Camera-type eye (tissue), 1 donor: ENCODE measurements around the gene SHC3. TPM values are rescaled to one million over a fixed set of nuclear protein-coding genes. Genes with fewer than 3 reads are reported as not detected.

Experiments
- total RNA-seq: library from RNA; depleted of rRNA; stranded (reverse); fragments of >200 nt; gene quantifications from one replicate; pipeline ENCODE4 v1.2.3, GENCODE V29; 2014

SHC3 gene, protein sequence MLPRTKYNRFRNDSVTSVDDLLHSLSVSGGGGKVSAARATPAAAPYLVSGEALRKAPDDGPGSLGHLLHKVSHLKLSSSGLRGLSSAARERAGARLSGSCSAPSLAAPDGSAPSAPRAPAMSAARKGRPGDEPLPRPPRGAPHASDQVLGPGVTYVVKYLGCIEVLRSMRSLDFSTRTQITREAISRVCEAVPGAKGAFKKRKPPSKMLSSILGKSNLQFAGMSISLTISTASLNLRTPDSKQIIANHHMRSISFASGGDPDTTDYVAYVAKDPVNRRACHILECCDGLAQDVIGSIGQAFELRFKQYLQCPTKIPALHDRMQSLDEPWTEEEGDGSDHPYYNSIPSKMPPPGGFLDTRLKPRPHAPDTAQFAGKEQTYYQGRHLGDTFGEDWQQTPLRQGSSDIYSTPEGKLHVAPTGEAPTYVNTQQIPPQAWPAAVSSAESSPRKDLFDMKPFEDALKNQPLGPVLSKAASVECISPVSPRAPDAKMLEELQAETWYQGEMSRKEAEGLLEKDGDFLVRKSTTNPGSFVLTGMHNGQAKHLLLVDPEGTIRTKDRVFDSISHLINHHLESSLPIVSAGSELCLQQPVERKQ
- total RNA-seq = 4.4 TPM

GRCh38 chr9:89177944-89178829 lies at the start of gene SHC3:
Gene SHC3, minus strand, starts transcription at chr9:89178818. Its CDS starts 358 bp downstream, at chr9:89178460.

GRCh38 chr9:88991066-88992034 lies 187.3 kb downstream of the SHC3 start, which contains the start of gene S1PR3:
Gene S1PR3, plus strand, starts transcription at chr9:88991468. Its CDS starts 9,733 bp downstream, at chr9:89001201.

Other genes starting within 250 kb of the SHC3 start
- 59.5 TPM for gene S1PR3, start 187.3 kb downstream of the SHC3 start, total RNA-seq
- 24.4 TPM for gene CKS2, start 132.4 kb upstream of the SHC3 start, total RNA-seq
- 98.0 TPM for gene SECISBP2, start 139.7 kb upstream of the SHC3 start, total RNA-seq